ENCODE measurements around the gene TSPAN18.

The TSPAN18 gene

GRCh38 chr11:44747836-44748235 is 21.1 kb downstream of the TSPAN18 start:
- H3K27ac ChIP-seq: no peak overlapping the region
- DNase-seq (ENCODE audit: low read depth, low spot score): no peak
- H3K36me3 ChIP-seq (ENCODE audit: insufficient read depth, low read length): no peaks in the 10 kb centered on the region
- no peaks in the 10 kb centered on the region for H3K9me3 ChIP-seq (ENCODE audit: low read depth, low read length)
- no peak for TF ChIP-seq POLR2AphosphoS5 (IDR thresholded peaks at IDR 0.05; ENCODE audit: borderline replicate concordance, low read depth, low read length)
- no peak for TF ChIP-seq EZH2 (IDR thresholded peaks at IDR 0.05)
- no peak for TF ChIP-seq FOXP2 (optimal IDR thresholded peaks at IDR 0.05; ENCODE audit: control extremely low read depth, extremely low read length, insufficient read depth)
- no peak overlapping the region for H3K4me3 ChIP-seq
- H3K9ac ChIP-seq (ENCODE audit: insufficient read length): no peak overlapping the region

GRCh38 chr11:44748606-44749005 is 21.8 kb downstream of the TSPAN18 start:
- H3K36me3 ChIP-seq (ENCODE audit: insufficient read depth, low read length): no peaks in the 10 kb centered on the region
- no peak overlapping the region for H3K27ac ChIP-seq
- H3K9ac ChIP-seq (ENCODE audit: insufficient read length): no peak overlapping the region
- TF ChIP-seq POLR2AphosphoS5 (IDR thresholded peaks at IDR 0.05; ENCODE audit: borderline replicate concordance, low read depth, low read length) (no peak), FOXP2 (optimal IDR thresholded peaks at IDR 0.05; ENCODE audit: control extremely low read depth, extremely low read length, insufficient read depth) (no peak), EZH2 (IDR thresholded peaks at IDR 0.05) (no peak)
- H3K9me3 ChIP-seq (ENCODE audit: low read depth, low read length): no peaks in the 10 kb centered on the region
- H3K4me3 ChIP-seq: no peak overlapping the region
- DNase-seq (ENCODE audit: low read depth, low spot score): no peak

GRCh38 chr11:44749189-44749588 is 22.4 kb downstream of the TSPAN18 start:
- Histone ChIP-seq H3K36me3 (ENCODE audit: insufficient read depth, low read length) (no peaks in the 10 kb centered on the region), H3K9me3 (ENCODE audit: low read depth, low read length) (no peaks in the 10 kb centered on the region), H3K4me3 (no peak overlapping the region), H3K27ac (no peak overlapping the region), H3K9ac (ENCODE audit: insufficient read length) (no peak overlapping the region)
- no peak for DNase-seq (ENCODE audit: low read depth, low spot score)
- no peak for TF ChIP-seq EZH2 (IDR thresholded peaks at IDR 0.05)
- TF ChIP-seq POLR2AphosphoS5 (IDR thresholded peaks at IDR 0.05; ENCODE audit: borderline replicate concordance, low read depth, low read length): no peak
- TF ChIP-seq FOXP2 (optimal IDR thresholded peaks at IDR 0.05; ENCODE audit: control extremely low read depth, extremely low read length, insufficient read depth): no peak

GRCh38 chr11:44750551-44751465 is 24.0 kb downstream of the TSPAN18 start:
- DNase-seq (ENCODE audit: low read depth, low spot score): no peak
- H3K36me3 ChIP-seq (ENCODE audit: insufficient read depth, low read length): no peaks in the 10 kb centered on the region
- no peaks in the 10 kb centered on the region for H3K9me3 ChIP-seq (ENCODE audit: low read depth, low read length)
- TF ChIP-seq FOXP2 (optimal IDR thresholded peaks at IDR 0.05; ENCODE audit: control extremely low read depth, extremely low read length, insufficient read depth): no peak
- TF ChIP-seq POLR2AphosphoS5 (IDR thresholded peaks at IDR 0.05; ENCODE audit: borderline replicate concordance, low read depth, low read length): no peak
- no peak for TF ChIP-seq EZH2 (IDR thresholded peaks at IDR 0.05)
- no peak overlapping the region for H3K9ac ChIP-seq (ENCODE audit: insufficient read length)
- no peak overlapping the region for H3K27ac ChIP-seq
- no peak overlapping the region for H3K4me3 ChIP-seq

- Histone ChIP-seq H3K4me3 (no peak overlapping the region), H3K27ac (no peak overlapping the region), H3K36me3 (ENCODE audit: insufficient read depth, low read length) (no peaks in the 10 kb centered on the region), H3K9me3 (ENCODE audit: low read depth, low read length) (no peaks in the 10 kb centered on the region), H3K9ac (ENCODE audit: insufficient read length) (no peak overlapping the region)
- TF ChIP-seq EZH2 (IDR thresholded peaks at IDR 0.05) (no peak), FOXP2 (optimal IDR thresholded peaks at IDR 0.05; ENCODE audit: control extremely low read depth, extremely low read length, insufficient read depth) (no peak), POLR2AphosphoS5 (IDR thresholded peaks at IDR 0.05; ENCODE audit: borderline replicate concordance, low read depth, low read length) (no peak)
- DNase-seq (ENCODE audit: low read depth, low spot score): no peak
These were observed 25.5 kb downstream of the TSPAN18 start for GRCh38 chr11:44752300-44752699.

- no peak overlapping the region for H3K4me3 ChIP-seq
- DNase-seq (ENCODE audit: low read depth, low spot score): no peak
- no peak overlapping the region for H3K27ac ChIP-seq
- TF ChIP-seq EZH2 (IDR thresholded peaks at IDR 0.05): no peak
- TF ChIP-seq FOXP2 (optimal IDR thresholded peaks at IDR 0.05; ENCODE audit: control extremely low read depth, extremely low read length, insufficient read depth): no peak
- no peak for TF ChIP-seq POLR2AphosphoS5 (IDR thresholded peaks at IDR 0.05; ENCODE audit: borderline replicate concordance, low read depth, low read length)
- H3K9ac ChIP-seq (ENCODE audit: insufficient read length): no peak overlapping the region
- H3K9me3 ChIP-seq (ENCODE audit: low read depth, low read length): 0 out of 2 replicates have a peak, but pooled peaks cover 2% of the 10 kb centered on the region
- peaks cover under 1% of the 10 kb centered on the region; the same call in 1 of the 2 replicates for H3K36me3 ChIP-seq (ENCODE audit: insufficient read depth, low read length)
These were observed 26.0 kb downstream of the TSPAN18 start for GRCh38 chr11:44752713-44753112.

GRCh38 chr11:44753961-44754645 is 27.3 kb downstream of the TSPAN18 start:
- DNase-seq (ENCODE audit: low read depth, low spot score): no peak
- TF ChIP-seq EZH2 (IDR thresholded peaks at IDR 0.05) (no peak), POLR2AphosphoS5 (IDR thresholded peaks at IDR 0.05; ENCODE audit: borderline replicate concordance, low read depth, low read length) (no peak), FOXP2 (optimal IDR thresholded peaks at IDR 0.05; ENCODE audit: control extremely low read depth, extremely low read length, insufficient read depth) (no peak)
- no peak overlapping the region for H3K9ac ChIP-seq (ENCODE audit: insufficient read length)
- peak overlapping the region; percentile 17; the same call in 1 of the 2 replicates for H3K4me3 ChIP-seq
- H3K27ac ChIP-seq: peak overlapping the region; percentile 23; the same call in 1 of the 2 replicates
- H3K36me3 ChIP-seq (ENCODE audit: insufficient read depth, low read length): peaks cover 4% of the 10 kb centered on the region; the same call in 1 of the 2 replicates
- H3K9me3 ChIP-seq (ENCODE audit: low read depth, low read length): 0 out of 2 replicates have a peak, but pooled peaks cover 5% of the 10 kb centered on the region

All from SK-N-MC (cell line).